HAP-1 (cell line): ENCODE results near the gene CIC.

Source experiments
- DNase-seq, 2 experiments: peaks; one replicate each; pipeline ENCODE4 v3.0.0-alpha.2; 2016 to 2020; ENCODE audit warnings: low spot score in 2 of 2
- H3K27me3 ChIP-seq: fragments of 250-450 bp; sonication (Bioruptor Pico); 2 replicates; pipeline ENCODE4 v1.5.1; 2020; ENCODE audit warnings: low read depth, mild to moderate bottlenecking, moderate library complexity
- H3K36me3 ChIP-seq: fragments of 250-450 bp; sonication (Bioruptor Pico); replicated peaks from 2 replicates; pipeline ENCODE4 v1.5.1; 2020; ENCODE audit warnings: mild to moderate bottlenecking
- H3K4me1 ChIP-seq: fragments of 250-450 bp; sonication (Bioruptor Pico); 2 replicates; pipeline ENCODE4 v1.5.1; 2020; ENCODE audit warnings: mild to moderate bottlenecking
- H3K4me3 ChIP-seq: fragments of 250-450 bp; sonication (Bioruptor Pico); 2 replicates; pipeline ENCODE4 v1.5.1; 2020; ENCODE audit warnings: mild to moderate bottlenecking, moderate library complexity
- H3K9me3 ChIP-seq: fragments of 250-450 bp; sonication (Bioruptor Pico); 2 replicates; pipeline ENCODE4 v1.5.1; 2020; ENCODE audit warnings: mild to moderate bottlenecking, moderate library complexity
- in situ Hi-C: fragments of 300-500 bp; cut with MboI; formaldehyde crosslinking; loops from 3 replicates; pipeline ENCODE4 v1.14.3; 2020; ENCODE audit warnings: low sequenced_read_pairs, inconsistent platforms, mixed read lengths

CIC gene

DNA sequence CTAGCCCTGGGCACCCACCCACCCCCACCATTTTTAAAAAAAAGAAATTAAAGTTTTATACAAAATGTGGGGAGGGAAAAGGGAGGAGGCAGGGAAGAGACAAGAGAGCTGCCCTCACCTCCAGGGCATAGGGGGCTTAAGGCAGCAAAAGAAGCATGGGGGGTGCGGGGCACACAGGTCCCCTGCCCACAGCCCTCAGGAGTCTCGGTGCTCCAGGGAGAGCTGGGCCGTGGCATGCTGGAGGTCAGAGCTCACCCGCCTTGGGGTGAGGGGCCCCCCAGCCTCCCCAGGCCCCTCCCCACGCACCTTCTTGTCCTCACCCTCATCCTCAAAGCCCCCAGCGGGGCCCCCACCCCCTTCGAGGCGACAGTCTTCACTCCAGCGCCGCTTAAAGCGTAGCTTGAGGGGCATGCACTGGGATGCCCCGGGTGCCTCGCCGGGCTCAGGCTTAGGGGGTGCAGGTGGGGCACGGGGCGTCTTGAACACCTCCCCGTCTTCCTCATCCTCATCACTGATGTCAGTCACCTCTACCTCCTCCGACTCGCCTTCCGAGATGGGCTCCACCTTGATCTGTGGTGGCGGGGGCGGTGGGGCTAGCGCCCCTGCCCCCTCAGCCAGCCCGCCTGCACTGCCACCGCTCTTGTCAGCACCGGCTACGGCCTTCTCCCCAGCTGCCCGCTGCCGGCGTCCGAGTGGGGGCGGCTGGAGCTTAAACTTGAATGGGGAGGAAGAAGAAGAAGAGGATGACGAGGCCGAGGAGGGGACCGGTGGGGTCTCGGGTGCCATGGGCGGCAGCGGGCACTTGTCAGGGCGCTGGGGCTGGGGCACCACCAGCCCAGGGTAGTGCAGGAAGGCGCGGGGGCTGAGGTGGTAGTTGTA lies 20.5 kb upstream of the CIC start:
- Histone ChIP-seq H3K4me1 (peaks cover 17% of the 10 kb centered on the region), H3K27me3 (no peaks in the 10 kb centered on the region), H3K9me3 (no peaks in the 10 kb centered on the region), H3K4me3 (no peak overlapping the region), H3K36me3 (peaks cover 27% of the 10 kb centered on the region)
- no peak for DNase-seq
- in situ Hi-C loops: no loop called here

GRCh38 chr19:42249149-42249750 lies 19.8 kb upstream of the CIC start:
- Histone ChIP-seq H3K27me3 (no peaks in the 10 kb centered on the region), H3K4me3 (no peak overlapping the region), H3K36me3 (peaks cover 27% of the 10 kb centered on the region), H3K4me1 (peaks cover 17% of the 10 kb centered on the region), H3K9me3 (no peaks in the 10 kb centered on the region)
- no peak for DNase-seq
- in situ Hi-C loops: no loop called here

DNA sequence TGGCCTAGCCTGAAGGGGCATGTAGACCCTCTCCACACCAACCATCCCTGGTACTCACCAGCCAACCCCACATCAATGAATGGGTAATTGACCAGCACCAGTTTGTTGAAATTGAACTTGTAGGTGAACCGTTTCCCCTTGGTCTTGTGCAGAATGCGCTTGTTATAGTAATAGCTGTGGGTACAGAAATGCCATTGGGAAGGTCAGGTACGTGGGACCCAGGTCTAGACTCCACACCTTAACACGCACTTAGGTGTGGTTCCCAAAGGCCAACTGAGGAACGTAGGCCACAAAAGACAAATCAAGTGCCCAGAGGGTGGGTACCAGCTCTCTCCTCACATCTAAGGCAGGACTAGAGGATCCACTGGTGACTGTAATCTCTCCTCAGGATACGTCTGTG lies 19.3 kb upstream of the CIC start:
- H3K4me1 ChIP-seq: peaks cover 17% of the 10 kb centered on the region
- peaks cover 27% of the 10 kb centered on the region for H3K36me3 ChIP-seq
- no peak overlapping the region for H3K4me3 ChIP-seq
- in situ Hi-C loops: no loop called here
- no peaks in the 10 kb centered on the region for H3K27me3 ChIP-seq
- no peaks in the 10 kb centered on the region for H3K9me3 ChIP-seq
- no peak for DNase-seq

DNA sequence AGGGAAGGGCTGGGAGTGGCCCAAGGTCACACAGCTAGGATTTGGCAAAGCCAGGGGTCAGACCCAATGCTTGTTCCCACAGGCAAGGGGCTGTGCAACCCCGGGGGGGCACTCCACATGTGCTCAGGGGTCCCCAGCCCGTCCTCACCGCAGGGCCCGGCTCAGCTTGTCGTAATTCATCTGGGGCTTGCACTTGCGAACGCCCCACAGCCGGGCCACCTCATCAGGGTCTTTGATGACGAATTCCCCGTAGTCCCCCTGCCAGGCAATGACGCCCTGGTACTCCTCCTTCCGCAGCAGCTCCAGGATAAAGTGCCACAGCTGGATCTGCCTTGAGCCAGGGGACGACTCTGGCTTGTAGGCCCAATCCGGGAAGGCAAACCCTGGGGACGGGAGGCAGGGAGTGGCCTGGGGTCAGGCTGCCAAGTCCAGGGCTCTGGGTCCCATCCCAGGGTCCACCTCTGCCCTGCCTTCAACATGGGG lies 18.8 kb upstream of the CIC start:
- DNase-seq: no peak
- Histone ChIP-seq H3K9me3 (no peaks in the 10 kb centered on the region), H3K4me1 (peaks cover 12% of the 10 kb centered on the region), H3K27me3 (no peaks in the 10 kb centered on the region), H3K4me3 (no peak overlapping the region), H3K36me3 (peaks cover 24% of the 10 kb centered on the region)
- in situ Hi-C loops: no loop called here

DNA sequence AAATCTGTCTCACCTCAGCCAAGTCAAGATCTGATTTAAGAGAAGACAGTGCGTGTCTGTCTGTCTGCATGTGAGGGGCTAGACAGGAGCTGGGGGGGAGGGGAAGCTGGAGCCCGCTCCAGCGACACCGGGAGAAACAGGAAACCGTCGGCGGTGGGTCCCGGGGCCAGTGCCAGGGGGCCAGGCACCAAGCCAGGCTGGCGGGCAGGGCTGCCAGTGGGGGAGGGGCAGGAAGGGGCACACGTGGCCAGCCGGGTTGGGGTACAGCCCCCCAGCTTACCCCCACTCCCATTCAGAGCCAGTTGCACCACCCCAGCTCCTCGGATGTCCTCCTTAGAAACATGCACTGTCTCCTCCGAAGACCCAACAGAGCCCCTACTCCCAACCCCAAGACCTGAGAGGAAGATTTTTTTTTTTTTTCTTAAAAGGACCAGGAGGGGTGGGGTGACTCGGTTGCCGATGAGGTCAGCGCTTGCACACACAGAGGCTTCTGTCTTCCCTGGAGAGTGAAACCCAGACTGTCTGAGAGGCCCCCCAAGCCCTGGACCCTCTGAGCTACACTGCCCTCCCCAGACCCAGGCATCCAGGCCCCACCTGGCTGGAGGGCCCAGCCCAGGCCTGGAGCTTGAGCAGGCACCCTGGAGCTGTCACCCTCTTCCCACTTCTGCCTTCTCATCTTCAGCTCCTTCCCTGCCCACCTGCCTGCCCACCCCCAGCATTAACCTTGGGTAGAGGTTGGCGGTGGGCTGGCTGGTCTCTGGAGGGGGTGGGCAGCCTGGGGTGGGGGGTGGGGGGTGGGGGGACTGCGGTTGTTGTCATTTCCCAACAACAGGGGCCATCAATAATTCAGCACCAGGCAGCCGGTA lies 18.2 kb upstream of the CIC start:
- Histone ChIP-seq H3K9me3 (no peaks in the 10 kb centered on the region), H3K4me3 (no peak overlapping the region), H3K36me3 (peaks cover 24% of the 10 kb centered on the region), H3K27me3 (no peaks in the 10 kb centered on the region), H3K4me1 (peaks cover 15% of the 10 kb centered on the region)
- in situ Hi-C loops: no loop called here
- DNase-seq: no peak

DNA sequence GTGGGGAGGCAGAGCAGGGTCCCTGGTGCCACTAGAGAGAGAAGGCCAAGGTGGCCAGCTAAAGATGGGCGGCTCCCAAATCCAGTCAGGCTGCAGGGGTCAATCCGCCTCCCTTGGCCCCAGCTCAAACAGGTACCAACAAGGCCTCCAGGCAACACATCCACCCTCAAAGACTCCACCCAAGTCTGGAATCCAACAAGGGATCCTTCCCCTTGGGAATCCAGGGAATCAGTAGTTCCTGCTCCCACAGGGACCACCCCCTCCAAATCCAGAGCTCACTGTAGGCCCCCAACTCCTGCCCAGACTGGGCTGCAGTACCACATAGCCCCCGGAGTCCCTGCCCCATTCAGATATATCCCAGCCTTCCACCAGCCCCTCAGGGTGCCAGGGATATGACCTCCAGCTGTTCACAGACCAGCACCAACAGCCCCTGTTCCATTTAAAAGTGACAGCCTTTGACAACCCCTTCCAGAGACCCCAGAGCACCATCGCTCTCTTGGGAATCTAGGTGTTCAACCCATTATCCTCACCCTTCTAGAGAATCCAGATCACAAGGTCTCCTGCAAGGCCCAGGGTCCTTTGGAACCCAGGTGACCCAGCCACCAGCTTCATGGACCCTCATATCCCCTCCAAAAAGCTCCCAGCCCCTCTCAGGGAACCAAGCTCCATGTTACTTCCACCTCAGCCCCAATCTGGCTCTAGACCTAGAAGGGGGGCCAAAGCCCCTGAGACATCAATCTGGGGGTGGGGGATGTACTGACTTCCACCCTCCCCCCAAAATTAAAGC lies 17.3 kb upstream of the CIC start:
- H3K4me3 ChIP-seq: 0 out of 2 replicates have a peak overlapping the region, but pooled peaks have one; percentile 3
- H3K9me3 ChIP-seq: no peaks in the 10 kb centered on the region
- peaks cover 24% of the 10 kb centered on the region for H3K36me3 ChIP-seq
- H3K27me3 ChIP-seq: no peaks in the 10 kb centered on the region
- peaks cover 20% of the 10 kb centered on the region for H3K4me1 ChIP-seq
- in situ Hi-C loops: no loop called here
- no peak for DNase-seq

DNA sequence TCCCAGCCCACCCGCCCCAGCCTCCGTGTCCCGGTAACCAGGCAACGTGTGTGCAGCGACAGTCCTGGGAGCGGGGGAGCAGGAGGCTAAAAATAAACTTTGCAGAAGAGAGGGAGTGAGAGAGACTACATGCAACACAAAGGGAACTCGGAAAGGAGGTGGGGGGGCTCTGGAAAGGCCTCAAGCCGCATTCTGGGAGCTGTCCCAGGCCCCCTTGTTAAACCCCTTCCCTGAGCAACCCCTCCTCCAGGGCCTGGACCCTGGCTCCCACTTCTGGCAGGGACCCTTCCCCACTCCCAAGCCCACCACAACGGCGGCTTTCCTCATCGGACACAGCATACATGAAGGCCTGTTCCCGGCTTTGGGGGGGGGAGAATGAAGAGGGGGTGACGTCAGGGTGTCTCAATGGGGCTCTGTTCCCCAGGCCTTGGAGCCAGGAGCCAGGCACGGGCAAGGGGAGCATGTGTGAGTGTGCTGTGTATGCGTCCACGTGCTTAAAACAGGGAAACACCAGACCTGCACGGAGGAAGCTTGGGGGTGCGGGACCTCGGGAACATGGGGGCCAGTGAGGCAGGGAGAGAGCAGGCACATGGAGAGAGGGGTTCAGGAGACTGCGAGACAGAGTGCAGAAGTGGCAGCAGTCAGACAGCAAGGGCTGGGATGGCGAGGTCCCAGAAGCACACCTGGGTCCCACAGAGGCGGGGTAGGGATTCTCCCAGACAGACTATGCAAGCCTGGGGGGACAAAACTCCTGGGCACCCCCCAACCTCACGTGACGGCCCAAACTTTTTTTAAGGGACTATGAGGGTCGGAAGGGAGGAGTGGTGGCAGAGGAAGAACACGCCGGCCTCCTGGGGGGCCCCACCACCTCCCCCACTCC lies 16.4 kb upstream of the CIC start:
- peak overlapping the region; percentile 94 for H3K4me3 ChIP-seq
- H3K36me3 ChIP-seq: peaks cover 24% of the 10 kb centered on the region

DNA sequence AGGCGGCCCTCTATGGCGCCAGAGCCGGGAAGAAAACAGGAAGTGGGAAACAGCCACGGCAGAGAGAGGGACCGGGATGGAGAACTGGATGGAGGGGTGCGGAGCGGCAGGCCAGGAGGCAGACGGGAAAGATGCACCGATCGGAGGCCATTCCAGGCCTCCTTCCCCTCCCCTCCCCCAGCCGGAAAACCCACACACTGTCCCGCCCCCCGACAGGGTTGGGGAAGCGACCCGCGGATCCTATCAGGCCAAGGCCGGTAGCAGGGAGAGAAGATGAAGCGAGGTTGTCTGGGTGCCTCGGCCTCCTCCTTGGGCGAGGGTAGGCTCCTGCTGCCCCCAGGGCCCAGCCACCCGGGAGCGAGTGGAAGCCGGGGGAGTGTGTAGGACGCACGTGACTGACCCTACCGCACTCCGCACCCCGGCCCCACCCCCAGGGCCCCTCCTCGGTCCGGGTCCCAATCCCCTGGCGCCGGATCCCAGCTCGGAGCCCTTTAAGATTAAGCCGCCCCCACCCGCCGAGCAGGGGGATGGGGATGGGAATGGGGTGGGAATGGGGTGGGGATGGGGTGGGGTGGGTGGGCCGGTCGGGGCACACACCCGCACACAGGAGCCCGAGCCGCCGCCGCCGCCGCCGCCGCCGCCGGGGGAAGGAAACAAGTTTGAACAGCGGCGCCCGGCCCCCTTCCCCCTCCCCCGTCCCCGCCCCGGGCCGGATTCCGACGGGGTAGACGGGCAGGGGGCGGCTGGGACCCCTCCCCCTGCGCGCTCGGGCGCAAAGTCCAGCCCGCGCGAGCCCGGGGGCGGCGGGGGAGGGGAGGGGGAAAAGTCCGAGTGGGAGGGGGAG lies 15.6 kb upstream of the CIC start:
- DNase-seq: peak; percentile 45 to 89
- peak overlapping the region; percentile 94 for H3K4me3 ChIP-seq
- H3K9me3 ChIP-seq: no peaks in the 10 kb centered on the region
- H3K4me1 ChIP-seq: peaks cover 20% of the 10 kb centered on the region
- H3K36me3 ChIP-seq: peaks cover 24% of the 10 kb centered on the region
- in situ Hi-C loops: no loop called here
- H3K27me3 ChIP-seq: no peaks in the 10 kb centered on the region

More for the DNA sequence above, 16.4 kb upstream of the CIC start:
- H3K9me3 ChIP-seq: no peaks in the 10 kb centered on the region
- in situ Hi-C loops: no loop called here
- DNase-seq: peak; percentile 32 to 47
- H3K27me3 ChIP-seq: no peaks in the 10 kb centered on the region
- peaks cover 20% of the 10 kb centered on the region for H3K4me1 ChIP-seq

- in situ Hi-C loops: no loop called here
- Histone ChIP-seq H3K4me1 (peaks cover 20% of the 10 kb centered on the region), H3K9me3 (no peaks in the 10 kb centered on the region), H3K36me3 (peaks cover 17% of the 10 kb centered on the region), H3K27me3 (no peaks in the 10 kb centered on the region), H3K4me3 (peak overlapping the region; percentile 94)
- peak; percentile 76 to 84 for DNase-seq
Measured at GRCh38 chr19:42254089-42254849, 14.8 kb upstream of the CIC start.

- Histone ChIP-seq H3K36me3 (peaks cover 9% of the 10 kb centered on the region), H3K9me3 (no peaks in the 10 kb centered on the region), H3K4me1 (peaks cover 20% of the 10 kb centered on the region), H3K4me3 (peak within 1 kb of the TSS; percentile 94), H3K27me3 (no peaks in the 10 kb centered on the region)
- DNase-seq: peak; percentile 81 to 95
- in situ Hi-C loops: no loop called here
Measured at GRCh38 chr19:42254850-42255765, 13.9 kb upstream of the CIC start, which contains the start of gene ERF. Gene ERF (minus strand): TSS chr19:42255128. CDS start chr19:42254999, 129 bp downstream.
